HepG2 (cell line): ENCODE data around the gene ZNF101. TPM values are rescaled to one million over a fixed set of nuclear protein-coding genes. Genes with fewer than 3 reads are reported as not detected.
A peak's percentile ranks its signal among the peaks of the same experiment; 100 is the strongest.

Experiments used
- CBFB ChIP-seq: sonication (generic); formaldehyde crosslinking; IDR thresholded peaks from 2 replicates; pipeline ENCODE4 v1.4.0; 2020; ENCODE audit warnings: missing genetic modification reagents
- CEBPB ChIP-seq: IDR thresholded peaks from 2 replicates; pipeline ENCODE4 v1.6.1; 2011; ENCODE audit warnings: low read depth, low read length, improper control_type of control experiment, borderline replicate concordance
- CENPT ChIP-seq: sonication (generic); formaldehyde crosslinking; IDR thresholded peaks from 2 replicates; pipeline ENCODE4 v1.8.0; 2022; ENCODE audit warnings: low read depth, mild to moderate bottlenecking, moderate library complexity, missing genetic modification reagents
- DDIT3 ChIP-seq: sonication (generic); formaldehyde crosslinking; IDR thresholded peaks from 2 replicates; pipeline ENCODE4 v1.4.0; 2020; ENCODE audit warnings: mild to moderate bottlenecking, missing genetic modification reagents
- FIP1L1 ChIP-seq: fragments of 200-400 bp; formaldehyde crosslinking; IDR thresholded peaks from 2 replicates; pipeline ENCODE4 v1.6.1; 2018; ENCODE audit warnings: low read depth, mild to moderate bottlenecking, low read length, moderate library complexity, borderline replicate concordance; ENCODE audit not compliant: insufficient read depth
- GPBP1L1 ChIP-seq: sonication (generic); formaldehyde crosslinking; IDR thresholded peaks from 2 replicates; pipeline ENCODE4 v1.5.0; 2020; ENCODE audit warnings: mild to moderate bottlenecking, missing genetic modification reagents
- NCOR1 ChIP-seq: fragments of 200-600 bp; sonication (generic); IDR thresholded peaks from 2 replicates; pipeline ENCODE4 v1.7.0; 2017; ENCODE audit warnings: antibody characterized with exemption, low read length, borderline replicate concordance
- POLR2G ChIP-seq: fragments of 200-400 bp; formaldehyde crosslinking; IDR thresholded peaks from 2 replicates; pipeline ENCODE4 v1.6.1; 2018; ENCODE audit warnings: mild to moderate bottlenecking, low read depth, low read length, moderate library complexity
- RAD51 ChIP-seq: fragments of 450-650 bp; IDR thresholded peaks from 2 replicates; pipeline ENCODE4 v1.6.1; 2016; ENCODE audit warnings: borderline replicate concordance
- SNAPC4 ChIP-seq: sonication (generic); formaldehyde crosslinking; IDR thresholded peaks from 2 replicates; pipeline ENCODE4 v1.4.0; 2020; ENCODE audit warnings: mild to moderate bottlenecking, missing genetic modification reagents
- STAT6 ChIP-seq: sonication (generic); formaldehyde crosslinking; IDR thresholded peaks from 2 replicates; pipeline ENCODE4 v1.4.0; 2020; ENCODE audit warnings: missing genetic modification reagents, mild to moderate bottlenecking, borderline replicate concordance
- YY1 ChIP-seq: IDR thresholded peaks from 2 replicates; pipeline ENCODE4 v1.6.1; 2011; ENCODE audit warnings: low read length, low read depth, moderate library complexity, mild to moderate bottlenecking; ENCODE audit not compliant: insufficient read depth, insufficient replicate concordance
- ZFAT ChIP-seq: sonication (generic); formaldehyde crosslinking; conservative IDR thresholded peaks from 2 replicates; pipeline ENCODE4 v1.8.1; 2023; ENCODE audit warnings: missing genetic modification reagents, inconsistent platforms
- ZNF234 ChIP-seq: sonication (generic); formaldehyde crosslinking; conservative IDR thresholded peaks from 2 replicates; pipeline ENCODE4 v1.5.1; 2020; ENCODE audit warnings: mild to moderate bottlenecking, missing genetic modification reagents
- ZNF333 ChIP-seq: sonication (generic); formaldehyde crosslinking; IDR thresholded peaks from 2 replicates; pipeline ENCODE4 v1.4.0; 2020; ENCODE audit warnings: mild to moderate bottlenecking, missing genetic modification reagents, borderline replicate concordance
- ZNF615 ChIP-seq: sonication (generic); formaldehyde crosslinking; IDR thresholded peaks from 2 replicates; pipeline ENCODE4 v1.5.0; 2020; ENCODE audit warnings: mild to moderate bottlenecking, missing genetic modification reagents, borderline replicate concordance
- ZNF703 ChIP-seq: sonication (generic); formaldehyde crosslinking; IDR thresholded peaks from 2 replicates; pipeline ENCODE4 v1.5.1; 2020; ENCODE audit warnings: missing genetic modification reagents, mild to moderate bottlenecking, moderate library complexity, borderline replicate concordance
- ZNF841 ChIP-seq: sonication (generic); formaldehyde crosslinking; IDR thresholded peaks from 2 replicates; pipeline ENCODE4 v1.8.1; 2023; ENCODE audit warnings: missing genetic modification reagents, borderline replicate concordance
- ZSCAN30 ChIP-seq: sonication (generic); formaldehyde crosslinking; IDR thresholded peaks from 2 replicates; pipeline ENCODE4 v1.5.0; 2020; ENCODE audit warnings: mild to moderate bottlenecking, missing genetic modification reagents
- polyA plus RNA-seq, 8 experiments: library from polyadenylated mRNA; depleted of rRNA in 3 of 8; stranded (reverse) in 7 of 8; unstranded in 1 of 8; fragments of >200 nt; fragmentation: Illumina TruSeq in 4 of 8; extraction: Trizol in 4 of 8; gene quantifications; 2 replicates each; pipeline versions ENCODE4 v1.2.1 to v1.2.3, GENCODE V29; 2011 to 2016; ENCODE audit warnings: low read depth in 4 of 8, missing spikeins in 1 of 8, mixed read lengths in 1 of 8; ENCODE audit not compliant: insufficient read depth in 1 of 8
- total RNA-seq, 5 experiments: library from RNA; depleted of rRNA; stranded (reverse); fragments of >200 nt; fragmentation: Illumina TruSeq; extraction: Trizol; gene quantifications; 2 replicates each; pipeline ENCODE4 v1.2.3, GENCODE V29; 2016; ENCODE audit warnings: low read depth in 1 of 5

ZNF101 gene
- total and polyA plus RNA-seq, 2 of the 13 experiments (the other 11 are each of a cell fraction or from before 2014, with no cell fraction given): 12.9 to 28.9 TPM

- TF ChIP-seq NCOR1 (peak; percentile 91; the same call in 1 of the 2 replicates), CENPT (CRISPR knock-in tag) (no peak), CBFB (peak; percentile 70), RAD51 (no peak), POLR2G (peak; percentile 87), ZNF703 (CRISPR knock-in tag) (peak; percentile 86; the same call in 1 of the 2 replicates), ZNF841 (CRISPR knock-in tag) (no peak), ZNF234 (no peak), ZNF333 (CRISPR knock-in tag) (no peak), SNAPC4 (CRISPR knock-in tag) (no peak), DDIT3 (CRISPR knock-in tag) (no peak), YY1 (peak; percentile 62), ZNF615 (CRISPR knock-in tag) (0 out of 2 replicates have a peak, but pooled peaks have one; percentile 87), ZSCAN30 (CRISPR knock-in tag) (peak; percentile 84; the same call in 1 of the 2 replicates), GPBP1L1 (no peak), FIP1L1 (no peak), STAT6 (CRISPR knock-in tag) (no peak), CEBPB (peak; percentile 50; the same call in 1 of the 2 replicates), ZFAT (CRISPR knock-in tag) (no peak)
These were observed at the start of gene ZNF101 (continued) for GRCh38 chr19:19668230-19669012.
